ENCODE measurements around the gene TCF12. TPM values are rescaled to one million over a fixed set of nuclear protein-coding genes. Genes with fewer than 3 reads are reported as not detected.

The TCF12 gene
- total and polyA plus RNA-seq, 7 experiments from 2014 or later, result 51.3 to 99.4 (median 79.9) TPM

- intact Hi-C loops (cut with micrococcal nuclease), result no loop called here
- H3K4me3 Mint-ChIP-seq, result no peak overlapping the region
- Histone ChIP-seq H3K4me1 (ENCODE audit: control insufficient read depth in 2 of 2, insufficient read depth in 2 of 2, low read length in 2 of 2) (peaks cover 0 to 27% of the 10 kb centered on the region in 2 donors), H3K36me3 (ENCODE audit: control insufficient read depth in 2 of 3, insufficient read depth in 3 of 3, low read length in 3 of 3) (no peaks in the 10 kb centered on the region), H3K4me3 (ENCODE audit: low read length) (no peak overlapping the region), H3K9me3 (ENCODE audit: control insufficient read depth in 2 of 3, low read length in 3 of 3) (no peaks in the 10 kb centered on the region), H3K27ac (ENCODE audit: low read depth, low read length) (no peak overlapping the region), H3K27me3 (ENCODE audit: control insufficient read depth in 2 of 2, insufficient read depth in 2 of 2, low read length in 2 of 2) (no peaks in the 10 kb centered on the region)
- H3K27ac Mint-ChIP-seq, result peak overlapping the region in 1 of 9 donors; percentile 5
- POLR2A ChIA-PET, result no interaction called here
- CTCF ChIA-PET, result no interaction called here
- peaks cover 0 to 4% (median 0%) of the 10 kb centered on the region in 5 donors for H3K36me3 Mint-ChIP-seq
- ATAC-seq (no peak), DNase-seq (no peak)
- peaks cover 19 to 69% (median 52%) of the 10 kb centered on the region in 7 donors for H3K4me1 Mint-ChIP-seq
- H3K9me3 Mint-ChIP-seq, result no peaks in the 10 kb centered on the region
- no peaks in the 10 kb centered on the region for H3K27me3 Mint-ChIP-seq
These were observed 60.6 kb downstream of the TCF12 start for GRCh38 chr15:56978898-56979662.

- H3K4me1 Mint-ChIP-seq, result peaks cover 25 to 80% (median 63%) of the 10 kb centered on the region in 7 donors
- peaks cover 0 to 4% (median 0%) of the 10 kb centered on the region in 5 donors for H3K36me3 Mint-ChIP-seq
- DNase-seq (no peak), ATAC-seq (no peak)
- no peaks in the 10 kb centered on the region for H3K27me3 ChIP-seq (ENCODE audit: control insufficient read depth in 2 of 2, insufficient read depth in 2 of 2, low read length in 2 of 2)
- peaks cover 0 to 32% of the 10 kb centered on the region in 2 donors for H3K4me1 ChIP-seq (ENCODE audit: control insufficient read depth in 2 of 2, insufficient read depth in 2 of 2, low read length in 2 of 2)
- no peaks in the 10 kb centered on the region for H3K9me3 ChIP-seq (ENCODE audit: control insufficient read depth in 2 of 3, low read length in 3 of 3)
- no peaks in the 10 kb centered on the region for H3K27me3 Mint-ChIP-seq
- H3K27ac ChIP-seq (ENCODE audit: low read depth, low read length), result no peak overlapping the region
- H3K27ac Mint-ChIP-seq, result peak overlapping the region in 6 of 9 donors; percentile 7 to 59 (median 11)
- H3K4me3 Mint-ChIP-seq, result peak overlapping the region in 1 of 10 donors; percentile 24
- no peak overlapping the region for H3K4me3 ChIP-seq (ENCODE audit: low read length)
- no peaks in the 10 kb centered on the region for H3K9me3 Mint-ChIP-seq
- intact Hi-C loops (cut with micrococcal nuclease), result loop anchor here in 1 of 2 donors (2.0 to 5.0 kb wide), 2 partner anchors 14 to 93 kb away; no protein-coding TSS in a partner anchor
- no peaks in the 10 kb centered on the region for H3K36me3 ChIP-seq (ENCODE audit: control insufficient read depth in 2 of 3, insufficient read depth in 3 of 3, low read length in 3 of 3)
- POLR2A ChIA-PET, result no interaction called here
- CTCF ChIA-PET, result no interaction called here
These were observed 62.0 kb downstream of the TCF12 start for GRCh38 chr15:56980473-56980872.

DNA sequence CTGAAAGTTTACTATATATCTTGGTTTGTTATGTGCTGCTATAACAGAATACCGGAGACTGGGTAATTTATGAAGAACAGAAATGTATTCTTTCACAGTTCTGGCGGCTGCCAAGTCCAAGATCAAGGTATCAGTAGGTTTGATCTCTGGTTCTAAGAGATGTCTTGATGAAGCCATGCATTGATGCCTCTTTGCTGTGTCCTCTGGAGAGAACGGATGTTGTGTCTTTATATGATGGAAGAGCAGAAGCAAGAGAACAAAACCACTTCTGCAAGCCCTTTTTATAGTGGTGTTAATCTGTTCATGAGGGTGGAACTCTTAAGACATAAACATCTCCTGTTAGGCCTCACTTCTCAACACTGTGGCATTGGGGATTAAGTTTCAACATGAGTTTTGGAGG, 62.7 kb downstream of the TCF12 start:
- H3K27me3 Mint-ChIP-seq, result no peaks in the 10 kb centered on the region
- H3K4me3 ChIP-seq (ENCODE audit: low read length), result no peak overlapping the region
- ChIA-PET POLR2A (no interaction called here), CTCF (interaction anchor here (0.5 kb wide), 1 partner anchor 21 kb away, joined by 3 read pairs; no protein-coding TSS in a partner anchor)
- peak overlapping the region in 7 of 9 donors; percentile 0 to 59 (median 12) for H3K27ac Mint-ChIP-seq
- H3K27ac ChIP-seq (ENCODE audit: low read depth, low read length), result no peak overlapping the region
- no peaks in the 10 kb centered on the region for H3K36me3 ChIP-seq (ENCODE audit: control insufficient read depth in 2 of 3, insufficient read depth in 3 of 3, low read length in 3 of 3)
- no peaks in the 10 kb centered on the region for H3K9me3 Mint-ChIP-seq
- intact Hi-C loops (cut with micrococcal nuclease), result loop anchor here in 1 of 2 donors (2.0 to 5.0 kb wide), 2 partner anchors 14 to 94 kb away; no protein-coding TSS in a partner anchor
- H3K36me3 Mint-ChIP-seq, result peaks cover 0 to 2% (median 0%) of the 10 kb centered on the region in 5 donors
- DNase-seq (peak in 6 of 9 donors; percentile 9 to 60 (median 35)), ATAC-seq (peak; percentile 49)
- H3K4me1 Mint-ChIP-seq, result peaks cover 25 to 82% (median 62%) of the 10 kb centered on the region in 7 donors
- no peaks in the 10 kb centered on the region for H3K9me3 ChIP-seq (ENCODE audit: control insufficient read depth in 2 of 3, low read length in 3 of 3)
- H3K27me3 ChIP-seq (ENCODE audit: control insufficient read depth in 2 of 2, insufficient read depth in 2 of 2, low read length in 2 of 2), result no peaks in the 10 kb centered on the region
- H3K4me1 ChIP-seq (ENCODE audit: control insufficient read depth in 2 of 2, insufficient read depth in 2 of 2, low read length in 2 of 2), result peaks cover 0 to 34% of the 10 kb centered on the region in 2 donors
- peak overlapping the region in 5 of 10 donors; percentile 0 to 24 (median 7) for H3K4me3 Mint-ChIP-seq

GRCh38 chr15:56982987-56983386, 64.5 kb downstream of the TCF12 start:
- POLR2A ChIA-PET, result no interaction called here
- no peak for DNase-seq
- intact Hi-C loops (cut with micrococcal nuclease), result loop anchor here in 1 of 2 donors (5.0 kb wide), 1 partner anchor 96 kb away; no protein-coding TSS in a partner anchor
- H3K9me3 Mint-ChIP-seq, result no peaks in the 10 kb centered on the region
- no peak overlapping the region for H3K27ac ChIP-seq (ENCODE audit: low read depth, low read length)
- CTCF ChIA-PET, result no interaction called here
- no peaks in the 10 kb centered on the region for H3K9me3 ChIP-seq (ENCODE audit: control insufficient read depth in 2 of 3, low read length in 3 of 3)
- no peaks in the 10 kb centered on the region for H3K36me3 ChIP-seq (ENCODE audit: control insufficient read depth in 2 of 3, insufficient read depth in 3 of 3, low read length in 3 of 3)
- peaks cover 0 to 36% of the 10 kb centered on the region in 2 donors for H3K4me1 ChIP-seq (ENCODE audit: control insufficient read depth in 2 of 2, insufficient read depth in 2 of 2, low read length in 2 of 2)
- no peaks in the 10 kb centered on the region for H3K27me3 Mint-ChIP-seq
- no peak for ATAC-seq
- H3K27me3 ChIP-seq (ENCODE audit: control insufficient read depth in 2 of 2, insufficient read depth in 2 of 2, low read length in 2 of 2), result no peaks in the 10 kb centered on the region
- H3K4me3 ChIP-seq (ENCODE audit: low read length), result no peak overlapping the region
- H3K4me1 Mint-ChIP-seq, result peaks cover 30 to 83% (median 68%) of the 10 kb centered on the region in 7 donors
- H3K27ac Mint-ChIP-seq, result peak overlapping the region in 3 of 9 donors; percentile 14 to 32 (median 22)
- H3K36me3 Mint-ChIP-seq, result peaks cover 0 to 2% (median 0%) of the 10 kb centered on the region in 5 donors
- H3K4me3 Mint-ChIP-seq, result peak overlapping the region in 5 of 10 donors; percentile 1 to 37 (median 14)

DNA sequence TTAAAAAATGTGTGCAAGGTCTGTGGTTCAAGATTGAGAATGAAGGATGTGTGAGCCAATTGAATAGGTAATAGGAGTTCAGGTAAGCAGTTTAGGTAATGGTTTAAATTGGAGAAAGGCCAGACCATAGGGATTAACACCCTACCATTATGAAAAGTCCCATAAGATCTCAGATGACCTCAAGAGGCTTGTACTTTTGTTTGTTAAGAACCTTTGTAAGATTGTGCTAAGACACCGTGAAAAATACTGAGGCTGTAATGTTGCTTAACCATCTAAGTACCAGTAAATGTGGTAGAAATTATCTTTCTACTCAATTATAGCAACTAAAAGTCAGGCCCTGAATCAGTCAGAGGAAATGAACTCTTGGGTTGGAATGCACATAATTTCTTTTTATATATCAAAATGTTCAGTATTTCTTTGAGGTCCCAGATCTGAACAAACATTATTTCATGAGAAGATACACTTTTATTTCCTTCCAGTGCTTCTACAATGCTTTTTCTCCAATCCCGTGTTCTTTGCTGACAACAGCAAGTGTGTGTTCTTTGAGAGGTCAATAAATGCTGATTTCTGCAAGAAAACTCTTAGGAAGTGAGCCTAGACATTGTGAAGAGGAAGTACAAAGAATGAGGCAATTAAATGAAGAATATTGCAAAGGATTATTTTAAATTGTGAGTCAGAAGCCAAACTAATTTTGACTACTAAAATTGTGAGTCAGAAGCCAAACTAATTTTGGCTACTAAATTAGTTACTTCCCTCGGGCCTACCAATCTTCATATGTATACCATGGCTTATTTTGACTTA, 66.4 kb downstream of the TCF12 start:
- ATAC-seq (peak; percentile 66), DNase-seq (no peak)
- Mint-ChIP-seq H3K27me3 (no peaks in the 10 kb centered on the region), H3K36me3 (peaks cover 0 to 2% (median 0%) of the 10 kb centered on the region in 5 donors), H3K4me1 (peaks cover 32 to 84% (median 65%) of the 10 kb centered on the region in 7 donors), H3K27ac (peak overlapping the region in 3 of 9 donors; percentile 12 to 49 (median 29)), H3K9me3 (no peaks in the 10 kb centered on the region), H3K4me3 (peak overlapping the region in 3 of 10 donors; percentile 9 to 58 (median 19))
- Histone ChIP-seq H3K9me3 (ENCODE audit: control insufficient read depth in 2 of 3, low read length in 3 of 3) (no peaks in the 10 kb centered on the region), H3K4me3 (ENCODE audit: low read length) (no peak overlapping the region), H3K4me1 (ENCODE audit: control insufficient read depth in 2 of 2, insufficient read depth in 2 of 2, low read length in 2 of 2) (peaks cover 3 to 36% of the 10 kb centered on the region in 2 donors), H3K27me3 (ENCODE audit: control insufficient read depth in 2 of 2, insufficient read depth in 2 of 2, low read length in 2 of 2) (no peaks in the 10 kb centered on the region), H3K36me3 (ENCODE audit: control insufficient read depth in 2 of 3, insufficient read depth in 3 of 3, low read length in 3 of 3) (no peaks in the 10 kb centered on the region), H3K27ac (ENCODE audit: low read depth, low read length) (no peak overlapping the region)
- ChIA-PET CTCF (no interaction called here), POLR2A (interaction anchor here (0.6 kb wide), 1 partner anchor 497 kb away, joined by 4 read pairs; no protein-coding TSS in a partner anchor)
- intact Hi-C loops (cut with micrococcal nuclease), result loop anchor here in 1 of 2 donors (5.0 kb wide), 1 partner anchor 98 kb away; no protein-coding TSS in a partner anchor

DNA sequence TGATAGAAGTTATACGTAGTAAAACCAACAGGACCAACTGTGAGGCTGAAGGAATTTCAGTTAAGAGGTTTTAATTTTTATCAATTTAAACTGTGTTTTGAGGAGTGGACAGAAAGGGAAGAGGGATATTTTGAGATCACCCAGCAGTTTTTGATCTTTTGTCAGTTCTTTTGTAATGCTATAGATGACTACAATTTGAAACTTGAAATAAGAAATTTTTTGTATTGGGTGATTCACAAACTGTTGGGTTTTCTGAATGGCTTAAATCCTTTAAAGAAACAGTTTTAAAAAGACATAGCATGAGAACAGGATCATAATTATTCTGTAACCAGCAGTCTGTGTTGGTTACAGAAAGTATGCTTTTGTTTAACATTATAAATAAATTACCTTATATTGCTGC, 67.4 kb downstream of the TCF12 start:
- H3K27me3 Mint-ChIP-seq, result no peaks in the 10 kb centered on the region
- H3K27ac Mint-ChIP-seq, result peak overlapping the region in 2 of 9 donors; percentile 6 to 56
- H3K36me3 ChIP-seq (ENCODE audit: control insufficient read depth in 2 of 3, insufficient read depth in 3 of 3, low read length in 3 of 3), result no peaks in the 10 kb centered on the region
- DNase-seq (no peak), ATAC-seq (no peak)
- intact Hi-C loops (cut with micrococcal nuclease), result no loop called here
- H3K4me3 Mint-ChIP-seq, result no peak overlapping the region
- CTCF ChIA-PET, result no interaction called here
- no peaks in the 10 kb centered on the region for H3K9me3 ChIP-seq (ENCODE audit: control insufficient read depth in 2 of 3, low read length in 3 of 3)
- POLR2A ChIA-PET, result interaction anchor here (0.6 kb wide), 1 partner anchor 498 kb away, joined by 4 read pairs; no protein-coding TSS in a partner anchor
- peaks cover 31 to 79% (median 59%) of the 10 kb centered on the region in 7 donors for H3K4me1 Mint-ChIP-seq
- H3K4me3 ChIP-seq (ENCODE audit: low read length), result no peak overlapping the region
- H3K4me1 ChIP-seq (ENCODE audit: control insufficient read depth in 2 of 2, insufficient read depth in 2 of 2, low read length in 2 of 2), result peaks cover 3 to 30% of the 10 kb centered on the region in 2 donors
- H3K27me3 ChIP-seq (ENCODE audit: control insufficient read depth in 2 of 2, insufficient read depth in 2 of 2, low read length in 2 of 2), result no peaks in the 10 kb centered on the region
- no peaks in the 10 kb centered on the region for H3K9me3 Mint-ChIP-seq
- H3K36me3 Mint-ChIP-seq, result peaks cover 0 to 3% (median 0%) of the 10 kb centered on the region in 5 donors
- no peak overlapping the region for H3K27ac ChIP-seq (ENCODE audit: low read depth, low read length)
